HEK293 (cell line): ENCODE measurements around the gene MAP6.

Experiments used
- BCL11A ChIP-seq: fragments of 450-650 bp; formaldehyde crosslinking; IDR thresholded peaks from 2 replicates; pipeline ENCODE4 v1.5.1; 2016; ENCODE audit warnings: low read depth, missing biosample characterization, missing genetic modification characterization
- CTCF ChIP-seq: fragments of 450-650 bp; formaldehyde crosslinking; IDR thresholded peaks from 2 replicates; pipeline ENCODE4 v1.5.1; 2016; ENCODE audit warnings: missing biosample characterization, missing genetic modification characterization
- GLIS1 ChIP-seq: fragments of 450-650 bp; formaldehyde crosslinking; IDR thresholded peaks from 2 replicates; pipeline ENCODE4 v1.5.1; 2016; ENCODE audit warnings: missing biosample characterization, missing genetic modification characterization
- REST ChIP-seq: fragments of 450-650 bp; formaldehyde crosslinking; IDR thresholded peaks from 2 replicates; pipeline ENCODE4 v1.5.1; 2016; ENCODE audit warnings: missing biosample characterization, missing genetic modification characterization
- YY1 ChIP-seq: fragments of 450-650 bp; formaldehyde crosslinking; IDR thresholded peaks from 2 replicates; pipeline ENCODE4 v1.5.1; 2018; ENCODE audit warnings: missing biosample characterization, missing genetic modification characterization
- ZNF146 ChIP-seq: fragments of 450-650 bp; formaldehyde crosslinking; IDR thresholded peaks from 2 replicates; pipeline ENCODE4 v1.5.1; 2016; ENCODE audit warnings: missing biosample characterization, missing genetic modification characterization
- ZNF398 ChIP-seq: fragments of 450-650 bp; formaldehyde crosslinking; IDR thresholded peaks from 2 replicates; pipeline ENCODE4 v1.5.1; 2017; ENCODE audit warnings: missing biosample characterization, missing genetic modification characterization
- ZNF521 ChIP-seq: fragments of 450-650 bp; formaldehyde crosslinking; IDR thresholded peaks from 2 replicates; pipeline ENCODE4 v1.5.1; 2017; ENCODE audit warnings: missing biosample characterization, mild to moderate bottlenecking, missing genetic modification characterization
- ZNF580 ChIP-seq: fragments of 450-650 bp; formaldehyde crosslinking; IDR thresholded peaks from 2 replicates; pipeline ENCODE4 v1.5.1; 2016; ENCODE audit warnings: missing biosample characterization, missing genetic modification characterization
- ZNF629 ChIP-seq: fragments of 450-650 bp; formaldehyde crosslinking; IDR thresholded peaks from 2 replicates; pipeline ENCODE4 v1.5.1; 2017; ENCODE audit warnings: missing biosample characterization, missing genetic modification characterization
- ZNF776 ChIP-seq: fragments of 450-650 bp; formaldehyde crosslinking; IDR thresholded peaks from 2 replicates; pipeline ENCODE4 v1.5.0; 2017; ENCODE audit warnings: missing biosample characterization, missing genetic modification characterization, borderline replicate concordance
- ZSCAN18 ChIP-seq: fragments of 450-650 bp; formaldehyde crosslinking; IDR thresholded peaks from 2 replicates; pipeline ENCODE4 v1.5.1; 2016; ENCODE audit warnings: missing biosample characterization, missing genetic modification characterization
- ZSCAN23 ChIP-seq: fragments of 450-650 bp; formaldehyde crosslinking; IDR thresholded peaks from 2 replicates; pipeline ENCODE4 v1.5.1; 2016; ENCODE audit warnings: missing biosample characterization, missing genetic modification characterization

GRCh38 chr11:75603791-75604736 is 64.8 kb downstream of the MAP6 start:
- TF ChIP-seq ZSCAN23 (tag by site-specific recombination) = no peak
- no peak for TF ChIP-seq ZSCAN18
- no peak for TF ChIP-seq CTCF (tag by site-specific recombination)
- TF ChIP-seq GLIS1 = no peak
- no peak for TF ChIP-seq BCL11A (tag by site-specific recombination)
- no peak for TF ChIP-seq ZNF398
- no peak for TF ChIP-seq ZNF776 (tag by site-specific recombination)
- no peak for TF ChIP-seq ZNF580 (tag by site-specific recombination)
- TF ChIP-seq ZNF521 (tag by site-specific recombination) = no peak
- no peak for TF ChIP-seq ZNF146 (tag by site-specific recombination)
- no peak for TF ChIP-seq YY1 (tag by site-specific recombination)
- TF ChIP-seq ZNF629 (tag by site-specific recombination) = no peak
- TF ChIP-seq REST (tag by site-specific recombination) = no peak
